HepG2 (cell line): ENCODE measurements around the gene TIGD6. TPM values are rescaled to one million over a fixed set of nuclear protein-coding genes. Genes with fewer than 3 reads are reported as not detected.

Experiments
- ATM ChIP-seq: fragments of 450-650 bp; IDR thresholded peaks from 2 replicates; pipeline ENCODE4 v1.7.1; 2017; ENCODE audit warnings: mild to moderate bottlenecking, borderline replicate concordance
- CEBPB ChIP-seq: IDR thresholded peaks from 2 replicates; pipeline ENCODE4 v1.6.1; 2011; ENCODE audit warnings: low read depth, low read length, improper control_type of control experiment, borderline replicate concordance
- CREM ChIP-seq, 2 experiments: sonication (generic) in 1 of 2; formaldehyde crosslinking in 1 of 2; IDR thresholded peaks; 2 replicates each; pipeline versions ENCODE4 v1.4.0 to v1.6.1; 2016 to 2020; ENCODE audit warnings: antibody characterized with exemption in 1 of 2, mild to moderate bottlenecking in 1 of 2, missing genetic modification reagents in 1 of 2
- ERF ChIP-seq: IDR thresholded peaks from 2 replicates; pipeline ENCODE4 v1.6.1; 2018; ENCODE audit warnings: missing biosample characterization, missing genetic modification reagents
- HOXA9 ChIP-seq: sonication (generic); formaldehyde crosslinking; IDR thresholded peaks from 2 replicates; pipeline ENCODE4 v1.8.1; 2022; ENCODE audit warnings: missing genetic modification reagents, mild to moderate bottlenecking, moderate library complexity, borderline replicate concordance
- IRX3 ChIP-seq: sonication (generic); formaldehyde crosslinking; IDR thresholded peaks from 2 replicates; pipeline ENCODE4 v1.8.1; 2023; ENCODE audit warnings: mild to moderate bottlenecking, low read depth, missing genetic modification reagents, borderline replicate concordance
- MED8 ChIP-seq: sonication (generic); formaldehyde crosslinking; IDR thresholded peaks from 2 replicates; pipeline ENCODE4 v1.8.1; 2023; ENCODE audit warnings: mild to moderate bottlenecking, missing genetic modification reagents; ENCODE audit not compliant: insufficient replicate concordance
- NFATC3 ChIP-seq: sonication (generic); formaldehyde crosslinking; IDR thresholded peaks from 2 replicates; pipeline ENCODE4 v1.5.1; 2020; ENCODE audit warnings: mild to moderate bottlenecking, missing genetic modification reagents
- NR2F6 ChIP-seq, 2 experiments: IDR thresholded peaks; 2 replicates each; pipeline ENCODE4 v1.6.1; 2016; ENCODE audit warnings: antibody characterized with exemption in 1 of 2, mild to moderate bottlenecking in 1 of 2
- POLR2AphosphoS5 ChIP-seq: IDR thresholded peaks from 2 replicates; pipeline ENCODE4 v1.6.1; 2012; ENCODE audit warnings: low read depth, low read length
- RARA ChIP-seq: IDR thresholded peaks from 2 replicates; pipeline ENCODE4 v1.6.1; 2016; ENCODE audit warnings: missing genetic modification reagents, missing compliant biosample characterization
- SOX5 ChIP-seq: IDR thresholded peaks from 2 replicates; pipeline ENCODE4 v1.6.1; 2016; ENCODE audit warnings: borderline replicate concordance
- TARDBP ChIP-seq: sonication (generic); formaldehyde crosslinking; IDR thresholded peaks from 2 replicates; pipeline ENCODE4 v1.8.0; 2022; ENCODE audit warnings: mild to moderate bottlenecking, missing genetic modification reagents
- ZNF12 ChIP-seq: sonication (generic); formaldehyde crosslinking; IDR thresholded peaks from 2 replicates; pipeline ENCODE4 v1.5.0; 2020; ENCODE audit warnings: missing genetic modification reagents
- ZNF350 ChIP-seq: sonication (generic); formaldehyde crosslinking; IDR thresholded peaks from 2 replicates; pipeline ENCODE4 v1.4.0; 2020; ENCODE audit warnings: mild to moderate bottlenecking, low read depth, missing genetic modification reagents, borderline replicate concordance
- ZNF660 ChIP-seq: sonication (generic); formaldehyde crosslinking; IDR thresholded peaks from 2 replicates; pipeline ENCODE4 v1.5.1; 2020; ENCODE audit warnings: mild to moderate bottlenecking, low read depth, missing genetic modification reagents, borderline replicate concordance
- ZSCAN20 ChIP-seq: sonication (generic); formaldehyde crosslinking; IDR thresholded peaks from 2 replicates; pipeline ENCODE4 v1.4.0; 2020; ENCODE audit warnings: missing genetic modification reagents, mild to moderate bottlenecking, borderline replicate concordance
- polyA plus RNA-seq, 8 experiments: library from polyadenylated mRNA; depleted of rRNA in 3 of 8; stranded (reverse) in 7 of 8; unstranded in 1 of 8; fragments of >200 nt; fragmentation: Illumina TruSeq in 4 of 8; extraction: Trizol in 4 of 8; gene quantifications; 2 replicates each; pipeline versions ENCODE4 v1.2.1 to v1.2.3, GENCODE V29; 2011 to 2016; ENCODE audit warnings: low read depth in 4 of 8, missing spikeins in 1 of 8, mixed read lengths in 1 of 8; ENCODE audit not compliant: insufficient read depth in 1 of 8
- total RNA-seq, 5 experiments: library from RNA; depleted of rRNA; stranded (reverse); fragments of >200 nt; fragmentation: Illumina TruSeq; extraction: Trizol; gene quantifications; 2 replicates each; pipeline ENCODE4 v1.2.3, GENCODE V29; 2016; ENCODE audit warnings: low read depth in 1 of 5
- TF ChIP-seq, protein P1 (sequence below): fragments of 450-650 bp; IDR thresholded peaks from 2 replicates; pipeline ENCODE4 v1.6.1; 2016
- TF ChIP-seq, protein P2 (sequence below): sonication (generic); formaldehyde crosslinking; conservative IDR thresholded peaks from 2 replicates; pipeline ENCODE4 v1.4.0; 2020; ENCODE audit warnings: missing genetic modification reagents
- TF ChIP-seq, protein P3 (sequence below): sonication (generic); formaldehyde crosslinking; IDR thresholded peaks from 2 replicates; pipeline ENCODE4 v1.4.0; 2020; ENCODE audit warnings: missing genetic modification reagents
- TF ChIP-seq, protein P4 (sequence below): sonication (generic); formaldehyde crosslinking; IDR thresholded peaks from 2 replicates; pipeline ENCODE4 v1.5.1; 2020; ENCODE audit warnings: missing genetic modification reagents, mild to moderate bottlenecking, borderline replicate concordance
- TF ChIP-seq, protein P5 (sequence below): sonication (generic); formaldehyde crosslinking; IDR thresholded peaks from 2 replicates; pipeline ENCODE4 v1.5.1; 2020; ENCODE audit warnings: missing genetic modification reagents, mild to moderate bottlenecking, borderline replicate concordance
- TF ChIP-seq, protein P6 (sequence below): sonication (generic); formaldehyde crosslinking; IDR thresholded peaks from 2 replicates; pipeline ENCODE4 v1.5.0; 2020; ENCODE audit warnings: missing genetic modification reagents

The TIGD6 gene
- total and polyA plus RNA-seq, 2 of the 13 experiments (the other 11 are each of a cell fraction or from before 2014, with no cell fraction given), result 2.1 to 2.9 TPM

DNA sequence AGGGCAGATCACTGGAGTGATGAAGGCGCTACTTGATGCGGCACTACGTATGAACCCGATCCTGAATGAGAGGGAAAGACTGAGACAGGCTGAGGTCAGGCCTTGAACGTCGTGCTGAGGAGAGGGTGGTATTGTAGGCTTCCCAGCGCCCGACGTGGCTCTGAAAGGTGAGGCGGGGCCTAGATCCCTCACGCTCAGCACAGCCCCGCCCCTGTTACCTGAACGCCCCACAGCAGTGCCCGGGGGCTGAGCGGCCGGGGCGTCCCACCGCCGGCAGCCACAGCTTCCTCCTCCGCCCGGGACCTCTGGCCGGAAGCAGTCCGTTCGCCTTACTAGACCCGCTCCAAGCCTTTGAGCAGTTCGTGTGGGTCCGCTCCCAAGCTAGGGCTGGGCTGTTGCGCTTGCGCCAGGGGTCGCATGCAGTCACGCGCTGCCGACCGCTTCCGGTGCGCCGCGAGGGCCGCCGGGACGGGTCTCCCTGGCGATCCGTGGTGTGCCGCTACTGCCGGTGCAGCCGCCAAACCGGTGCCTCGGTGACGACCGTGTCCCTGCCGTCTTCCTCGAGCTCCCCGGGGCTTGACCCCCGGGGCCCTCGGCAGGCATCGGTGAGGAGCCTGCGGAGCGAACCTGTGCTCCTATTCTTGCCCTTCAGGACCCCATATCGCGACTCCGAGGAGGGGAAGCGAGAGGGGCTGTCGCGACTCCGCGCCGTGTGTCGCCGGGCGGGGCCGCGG is at the start of gene TIGD6, which contains the start of gene HMGXB3 (continued):
- peak; percentile 96 for TF ChIP-seq ERF
- peak; percentile 17; the same call in 1 of the 2 replicates for TF ChIP-seq NFATC3
- TF ChIP-seq, protein P1, sequence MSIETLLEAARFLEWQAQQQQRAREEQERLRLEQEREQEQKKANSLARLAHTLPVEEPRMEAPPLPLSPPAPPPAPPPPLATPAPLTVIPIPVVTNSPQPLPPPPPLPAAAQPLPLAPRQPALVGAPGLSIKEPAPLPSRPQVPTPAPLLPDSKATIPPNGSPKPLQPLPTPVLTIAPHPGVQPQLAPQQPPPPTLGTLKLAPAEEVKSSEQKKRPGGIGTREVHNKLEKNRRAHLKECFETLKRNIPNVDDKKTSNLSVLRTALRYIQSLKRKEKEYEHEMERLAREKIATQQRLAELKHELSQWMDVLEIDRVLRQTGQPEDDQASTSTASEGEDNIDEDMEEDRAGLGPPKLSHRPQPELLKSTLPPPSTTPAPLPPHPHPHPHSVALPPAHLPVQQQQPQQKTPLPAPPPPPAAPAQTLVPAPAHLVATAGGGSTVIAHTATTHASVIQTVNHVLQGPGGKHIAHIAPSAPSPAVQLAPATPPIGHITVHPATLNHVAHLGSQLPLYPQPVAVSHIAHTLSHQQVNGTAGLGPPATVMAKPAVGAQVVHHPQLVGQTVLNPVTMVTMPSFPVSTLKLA, result peak; percentile 53; the same call in 1 of the 2 replicates
- TF ChIP-seq, protein P2, sequence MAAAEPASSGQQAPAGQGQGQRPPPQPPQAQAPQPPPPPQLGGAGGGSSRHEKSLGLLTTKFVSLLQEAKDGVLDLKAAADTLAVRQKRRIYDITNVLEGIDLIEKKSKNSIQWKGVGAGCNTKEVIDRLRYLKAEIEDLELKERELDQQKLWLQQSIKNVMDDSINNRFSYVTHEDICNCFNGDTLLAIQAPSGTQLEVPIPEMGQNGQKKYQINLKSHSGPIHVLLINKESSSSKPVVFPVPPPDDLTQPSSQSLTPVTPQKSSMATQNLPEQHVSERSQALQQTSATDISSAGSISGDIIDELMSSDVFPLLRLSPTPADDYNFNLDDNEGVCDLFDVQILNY, result no peak
- TF ChIP-seq, protein P3, sequence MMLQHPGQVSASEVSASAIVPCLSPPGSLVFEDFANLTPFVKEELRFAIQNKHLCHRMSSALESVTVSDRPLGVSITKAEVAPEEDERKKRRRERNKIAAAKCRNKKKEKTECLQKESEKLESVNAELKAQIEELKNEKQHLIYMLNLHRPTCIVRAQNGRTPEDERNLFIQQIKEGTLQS, result peak; percentile 60; the same call in 1 of the 2 replicates
- TF ChIP-seq ZNF12, result no peak
- TF ChIP-seq TARDBP, result peak; percentile 48; the same call in 1 of the 2 replicates
- TF ChIP-seq, protein P4, sequence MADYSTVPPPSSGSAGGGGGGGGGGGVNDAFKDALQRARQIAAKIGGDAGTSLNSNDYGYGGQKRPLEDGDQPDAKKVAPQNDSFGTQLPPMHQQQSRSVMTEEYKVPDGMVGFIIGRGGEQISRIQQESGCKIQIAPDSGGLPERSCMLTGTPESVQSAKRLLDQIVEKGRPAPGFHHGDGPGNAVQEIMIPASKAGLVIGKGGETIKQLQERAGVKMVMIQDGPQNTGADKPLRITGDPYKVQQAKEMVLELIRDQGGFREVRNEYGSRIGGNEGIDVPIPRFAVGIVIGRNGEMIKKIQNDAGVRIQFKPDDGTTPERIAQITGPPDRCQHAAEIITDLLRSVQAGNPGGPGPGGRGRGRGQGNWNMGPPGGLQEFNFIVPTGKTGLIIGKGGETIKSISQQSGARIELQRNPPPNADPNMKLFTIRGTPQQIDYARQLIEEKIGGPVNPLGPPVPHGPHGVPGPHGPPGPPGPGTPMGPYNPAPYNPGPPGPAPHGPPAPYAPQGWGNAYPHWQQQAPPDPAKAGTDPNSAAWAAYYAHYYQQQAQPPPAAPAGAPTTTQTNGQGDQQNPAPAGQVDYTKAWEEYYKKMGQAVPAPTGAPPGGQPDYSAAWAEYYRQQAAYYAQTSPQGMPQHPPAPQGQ, result no peak
- peak; percentile 71 for TF ChIP-seq POLR2AphosphoS5
- TF ChIP-seq, protein P5, sequence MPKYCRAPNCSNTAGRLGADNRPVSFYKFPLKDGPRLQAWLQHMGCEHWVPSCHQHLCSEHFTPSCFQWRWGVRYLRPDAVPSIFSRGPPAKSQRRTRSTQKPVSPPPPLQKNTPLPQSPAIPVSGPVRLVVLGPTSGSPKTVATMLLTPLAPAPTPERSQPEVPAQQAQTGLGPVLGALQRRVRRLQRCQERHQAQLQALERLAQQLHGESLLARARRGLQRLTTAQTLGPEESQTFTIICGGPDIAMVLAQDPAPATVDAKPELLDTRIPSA (CRISPR knock-in tag), result peak; percentile 94; the same call in 1 of the 2 replicates
- TF ChIP-seq RARA (CRISPR knock-in tag), result peak; percentile 56
- no peak for TF ChIP-seq ATM
- no peak for TF ChIP-seq MED8 (CRISPR knock-in tag)
- 0 out of 2 replicates have a peak, but pooled peaks have one; percentile 10 for TF ChIP-seq CEBPB
- TF ChIP-seq ZNF660 (CRISPR knock-in tag), result no peak
- peak; percentile 89 for TF ChIP-seq ZNF350 (CRISPR knock-in tag)
- no peak for TF ChIP-seq NR2F6 (IDR thresholded peaks at IDR 0.05)
- TF ChIP-seq NR2F6 (CRISPR knock-in tag; IDR thresholded peaks at IDR 0.05), result peak; percentile 69; the same call in 1 of the 2 replicates
- peak; percentile 55; the same call in 1 of the 2 replicates for TF ChIP-seq HOXA9 (CRISPR knock-in tag)
- 0 out of 2 replicates have a peak, but pooled peaks have one; percentile 61 for TF ChIP-seq IRX3
- peak; percentile 71 for TF ChIP-seq CREM (IDR thresholded peaks at IDR 0.05)
- TF ChIP-seq CREM (CRISPR knock-in tag; IDR thresholded peaks at IDR 0.05), result peak; percentile 69; the same call in 1 of the 2 replicates
- peak; percentile 55; the same call in 1 of the 2 replicates for TF ChIP-seq SOX5 (CRISPR knock-in tag)
- TF ChIP-seq, protein P6, sequence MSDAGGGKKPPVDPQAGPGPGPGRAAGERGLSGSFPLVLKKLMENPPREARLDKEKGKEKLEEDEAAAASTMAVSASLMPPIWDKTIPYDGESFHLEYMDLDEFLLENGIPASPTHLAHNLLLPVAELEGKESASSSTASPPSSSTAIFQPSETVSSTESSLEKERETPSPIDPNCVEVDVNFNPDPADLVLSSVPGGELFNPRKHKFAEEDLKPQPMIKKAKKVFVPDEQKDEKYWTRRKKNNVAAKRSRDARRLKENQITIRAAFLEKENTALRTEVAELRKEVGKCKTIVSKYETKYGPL, result no peak
- TF ChIP-seq ZSCAN20 (CRISPR knock-in tag), result no peak
